ENCODE data around the gene SPATA20. TPM values are rescaled to one million over a fixed set of nuclear protein-coding genes. Genes with fewer than 3 reads are reported as not detected.

SPATA20 gene
- total and polyA plus RNA-seq, 2 of the 8 experiments (the other 6 are each of a cell fraction or from before 2014, with no cell fraction given): 16.2 to 17.5 TPM

- TF ChIP-seq CHD7 (IDR thresholded peaks at IDR 0.05; ENCODE audit: insufficient replicate concordance, low read length) (no peak), SP1 (IDR thresholded peaks at IDR 0.05; ENCODE audit: low read depth, low read length) (no peak)
These were observed 1.7 kb upstream of the SPATA20 start (continued) for GRCh38 chr17:50545311-50545710.
